ENCODE data around the gene RBSN.

The RBSN gene

GRCh38 chr3:15114466-15115358 is 15.8 kb upstream of the RBSN start:
- no peaks in the 10 kb centered on the region for H3K9me3 ChIP-seq (replicated peaks; ENCODE audit: low read length)
- peaks cover 30% of the 10 kb centered on the region for H3K27me3 ChIP-seq (ENCODE audit: control insufficient read depth, insufficient read depth, low read length)
- no peak overlapping the region for H3K4me3 ChIP-seq (ENCODE audit: low read length)
- H3K4me1 ChIP-seq (ENCODE audit: control insufficient read depth, insufficient read depth, low read length) = no peaks in the 10 kb centered on the region
- H3K9ac ChIP-seq (ENCODE audit: low read depth, low read length) = no peak overlapping the region
- H3K4me2 ChIP-seq (ENCODE audit: low read length) = no peak overlapping the region
- no peaks in the 10 kb centered on the region for H3K36me3 ChIP-seq (ENCODE audit: insufficient read depth, low read length)

- H3K4me3 ChIP-seq (ENCODE audit: low read length) = no peak overlapping the region
- peaks cover 26% of the 10 kb centered on the region for H3K27me3 ChIP-seq (ENCODE audit: control insufficient read depth, insufficient read depth, low read length)
Measured at GRCh38 chr3:15113884-15114283, 14.9 kb upstream of the RBSN start.

GRCh38 chr3:15113471-15113870 is 14.5 kb upstream of the RBSN start:
- H3K4me1 ChIP-seq (ENCODE audit: control insufficient read depth, insufficient read depth, low read length) = no peaks in the 10 kb centered on the region
- H3K27me3 ChIP-seq (ENCODE audit: control insufficient read depth, insufficient read depth, low read length) = peaks cover 26% of the 10 kb centered on the region
- no peaks in the 10 kb centered on the region for H3K36me3 ChIP-seq (ENCODE audit: insufficient read depth, low read length)
- no peaks in the 10 kb centered on the region for H3K9me3 ChIP-seq (replicated peaks; ENCODE audit: low read length)
- H3K4me3 ChIP-seq (ENCODE audit: low read length) = no peak overlapping the region
- H3K4me2 ChIP-seq (ENCODE audit: low read length) = no peak overlapping the region
- no peak overlapping the region for H3K9ac ChIP-seq (ENCODE audit: low read depth, low read length)

More at GRCh38 chr3:15113884-15114283, 14.9 kb upstream of the RBSN start:
- H3K4me1 ChIP-seq (ENCODE audit: control insufficient read depth, insufficient read depth, low read length) = no peaks in the 10 kb centered on the region
- no peak overlapping the region for H3K9ac ChIP-seq (ENCODE audit: low read depth, low read length)
- H3K36me3 ChIP-seq (ENCODE audit: insufficient read depth, low read length) = no peaks in the 10 kb centered on the region
- no peak overlapping the region for H3K4me2 ChIP-seq (ENCODE audit: low read length)
- no peaks in the 10 kb centered on the region for H3K9me3 ChIP-seq (replicated peaks; ENCODE audit: low read length)

GRCh38 chr3:15112011-15112410 is 13.1 kb upstream of the RBSN start:
- H3K27me3 ChIP-seq (ENCODE audit: control insufficient read depth, insufficient read depth, low read length) = peaks cover 24% of the 10 kb centered on the region
- no peaks in the 10 kb centered on the region for H3K9me3 ChIP-seq (replicated peaks; ENCODE audit: low read length)
- H3K36me3 ChIP-seq (ENCODE audit: insufficient read depth, low read length) = no peaks in the 10 kb centered on the region
- H3K4me3 ChIP-seq (ENCODE audit: low read length) = no peak overlapping the region
- H3K9ac ChIP-seq (ENCODE audit: low read depth, low read length) = no peak overlapping the region
- no peak overlapping the region for H3K4me2 ChIP-seq (ENCODE audit: low read length)
- H3K4me1 ChIP-seq (ENCODE audit: control insufficient read depth, insufficient read depth, low read length) = no peaks in the 10 kb centered on the region

GRCh38 chr3:15110206-15110605 is 11.3 kb upstream of the RBSN start:
- Histone ChIP-seq H3K9me3 (replicated peaks; ENCODE audit: low read length) (no peaks in the 10 kb centered on the region), H3K4me3 (ENCODE audit: low read length) (no peak overlapping the region), H3K36me3 (ENCODE audit: insufficient read depth, low read length) (no peaks in the 10 kb centered on the region), H3K4me1 (ENCODE audit: control insufficient read depth, insufficient read depth, low read length) (no peaks in the 10 kb centered on the region), H3K4me2 (ENCODE audit: low read length) (no peak overlapping the region), H3K9ac (ENCODE audit: low read depth, low read length) (no peak overlapping the region), H3K27me3 (ENCODE audit: control insufficient read depth, insufficient read depth, low read length) (peaks cover 24% of the 10 kb centered on the region)

GRCh38 chr3:15108869-15109268 is 9.9 kb upstream of the RBSN start:
- Histone ChIP-seq H3K4me3 (ENCODE audit: low read length) (no peak overlapping the region), H3K36me3 (ENCODE audit: insufficient read depth, low read length) (no peaks in the 10 kb centered on the region), H3K4me2 (ENCODE audit: low read length) (no peak overlapping the region), H3K9me3 (replicated peaks; ENCODE audit: low read length) (no peaks in the 10 kb centered on the region), H3K9ac (ENCODE audit: low read depth, low read length) (no peak overlapping the region), H3K27me3 (ENCODE audit: control insufficient read depth, insufficient read depth, low read length) (peaks cover 10% of the 10 kb centered on the region), H3K4me1 (ENCODE audit: control insufficient read depth, insufficient read depth, low read length) (no peaks in the 10 kb centered on the region)

- Histone ChIP-seq H3K9me3 (replicated peaks; ENCODE audit: low read length) (no peaks in the 10 kb centered on the region), H3K36me3 (ENCODE audit: insufficient read depth, low read length) (no peaks in the 10 kb centered on the region), H3K4me2 (ENCODE audit: low read length) (peak overlapping the region; percentile 24), H3K27me3 (ENCODE audit: control insufficient read depth, insufficient read depth, low read length) (peaks cover 3% of the 10 kb centered on the region), H3K9ac (ENCODE audit: low read depth, low read length) (no peak overlapping the region), H3K4me1 (ENCODE audit: control insufficient read depth, insufficient read depth, low read length) (peaks cover 2% of the 10 kb centered on the region), H3K4me3 (ENCODE audit: low read length) (no peak overlapping the region)
Measured at GRCh38 chr3:15108082-15108545, 9.2 kb upstream of the RBSN start.

GRCh38 chr3:15107075-15107947 is 8.4 kb upstream of the RBSN start:
- Histone ChIP-seq H3K36me3 (ENCODE audit: insufficient read depth, low read length) (no peaks in the 10 kb centered on the region), H3K9ac (ENCODE audit: low read depth, low read length) (no peak overlapping the region), H3K4me3 (ENCODE audit: low read length) (no peak overlapping the region), H3K4me2 (ENCODE audit: low read length) (no peak overlapping the region), H3K4me1 (ENCODE audit: control insufficient read depth, insufficient read depth, low read length) (peaks cover 10% of the 10 kb centered on the region), H3K27me3 (ENCODE audit: control insufficient read depth, insufficient read depth, low read length) (peaks cover 3% of the 10 kb centered on the region), H3K9me3 (replicated peaks; ENCODE audit: low read length) (no peaks in the 10 kb centered on the region)

- Histone ChIP-seq H3K9ac (ENCODE audit: low read depth, low read length) (no peak overlapping the region), H3K4me1 (ENCODE audit: control insufficient read depth, insufficient read depth, low read length) (peaks cover 27% of the 10 kb centered on the region), H3K4me3 (ENCODE audit: low read length) (peak overlapping the region; percentile 19), H3K9me3 (replicated peaks; ENCODE audit: low read length) (no peaks in the 10 kb centered on the region), H3K36me3 (ENCODE audit: insufficient read depth, low read length) (no peaks in the 10 kb centered on the region), H3K4me2 (ENCODE audit: low read length) (peak overlapping the region; percentile 0), H3K27me3 (ENCODE audit: control insufficient read depth, insufficient read depth, low read length) (no peaks in the 10 kb centered on the region)
Measured at GRCh38 chr3:15102836-15103235, 3.9 kb upstream of the RBSN start.

- Histone ChIP-seq H3K4me2 (ENCODE audit: low read length) (peak overlapping the region; percentile 0), H3K9me3 (replicated peaks; ENCODE audit: low read length) (no peaks in the 10 kb centered on the region), H3K4me1 (ENCODE audit: control insufficient read depth, insufficient read depth, low read length) (peaks cover 31% of the 10 kb centered on the region), H3K4me3 (ENCODE audit: low read length) (peak overlapping the region; percentile 19), H3K27me3 (ENCODE audit: control insufficient read depth, insufficient read depth, low read length) (no peaks in the 10 kb centered on the region), H3K9ac (ENCODE audit: low read depth, low read length) (no peak overlapping the region), H3K36me3 (ENCODE audit: insufficient read depth, low read length) (no peaks in the 10 kb centered on the region)
Measured at GRCh38 chr3:15102256-15102655, 3.3 kb upstream of the RBSN start.

- Histone ChIP-seq H3K36me3 (ENCODE audit: insufficient read depth, low read length) (peaks cover 18% of the 10 kb centered on the region), H3K9me3 (replicated peaks; ENCODE audit: low read length) (no peaks in the 10 kb centered on the region), H3K4me3 (ENCODE audit: low read length) (peak overlapping the region; percentile 87), H3K9ac (ENCODE audit: low read depth, low read length) (peak overlapping the region; percentile 90), H3K27me3 (ENCODE audit: control insufficient read depth, insufficient read depth, low read length) (no peaks in the 10 kb centered on the region), H3K4me1 (ENCODE audit: control insufficient read depth, insufficient read depth, low read length) (peaks cover 31% of the 10 kb centered on the region), H3K4me2 (ENCODE audit: low read length) (peak overlapping the region; percentile 95)
Measured at GRCh38 chr3:15099364-15100098, 583 bp upstream of the RBSN start.

All from skeletal muscle satellite cell (primary cell).